GM23338 (cell line): ENCODE results near the gene FMO2.

ENCODE experiments used
- CREB1 ChIP-seq: fragments of 250-450 bp; sonication (Bioruptor Pico); IDR thresholded peaks from 2 replicates; pipeline ENCODE4 v1.5.0; 2020; ENCODE audit warnings: low read depth, mild to moderate bottlenecking, moderate library complexity
- CTCF ChIP-seq, 2 experiments: fragments of 200-600 bp in 1 of 2; sonication (generic) in 1 of 2; conservative IDR thresholded peaks; 2 replicates each; pipeline versions ENCODE4 v1.5.1 to v1.6.1; 2016 to 2017; ENCODE audit warnings: antibody characterized with exemption in 2 of 2, low read depth in 2 of 2, mild to moderate bottlenecking in 2 of 2, moderate library complexity in 1 of 2
- ETS1 ChIP-seq: IDR thresholded peaks from 2 replicates; pipeline ENCODE4 v1.6.1; 2016; ENCODE audit warnings: antibody characterized with exemption
- EZH2 ChIP-seq: fragments of 200-600 bp; sonication (generic); IDR thresholded peaks from one replicate; pipeline ENCODE4 v1.8.0; 2017; ENCODE audit warnings: antibody characterized with exemption, mild to moderate bottlenecking, low read depth; ENCODE audit not compliant: unreplicated experiment
- EZH2phosphoT487 ChIP-seq: fragments of 200-600 bp; sonication (generic); IDR thresholded peaks from one replicate; pipeline ENCODE4 v1.8.1; 2018; ENCODE audit warnings: antibody characterized with exemption; ENCODE audit not compliant: unreplicated experiment
- JUNB ChIP-seq: IDR thresholded peaks from one replicate; pipeline ENCODE4 v1.6.1; 2016; ENCODE audit warnings: antibody characterized with exemption; ENCODE audit not compliant: unreplicated experiment
- NANOG ChIP-seq: IDR thresholded peaks from 2 replicates; pipeline ENCODE4 v1.6.1; 2016; ENCODE audit warnings: antibody characterized with exemption, borderline replicate concordance
- POLR2AphosphoS5 ChIP-seq: IDR thresholded peaks from 2 replicates; pipeline ENCODE4 v1.6.1; 2016; ENCODE audit warnings: antibody characterized with exemption, low read depth
- REST ChIP-seq: IDR thresholded peaks from one replicate; pipeline ENCODE4 v1.6.1; 2018; ENCODE audit warnings: antibody characterized with exemption; ENCODE audit not compliant: unreplicated experiment
- STAT1 ChIP-seq: IDR thresholded peaks from one replicate; pipeline ENCODE4 v1.6.1; 2016; ENCODE audit warnings: antibody characterized with exemption; ENCODE audit not compliant: unreplicated experiment
- ZNF114 ChIP-seq: fragments of 250-450 bp; sonication (Bioruptor Pico); IDR thresholded peaks from 2 replicates; pipeline ENCODE4 v1.5.0; 2020; ENCODE audit warnings: mild to moderate bottlenecking, moderate library complexity
- ZNF331 ChIP-seq: fragments of 250-450 bp; sonication (Bioruptor Pico); IDR thresholded peaks from 2 replicates; pipeline ENCODE4 v1.5.0; 2020; ENCODE audit warnings: low read depth, mild to moderate bottlenecking, moderate library complexity
- ZNF462 ChIP-seq: fragments of 250-450 bp; sonication (Bioruptor Pico); IDR thresholded peaks from 2 replicates; pipeline ENCODE4 v1.5.0; 2020; ENCODE audit warnings: mild to moderate bottlenecking, moderate library complexity

- TF ChIP-seq CTCF (conservative IDR thresholded peaks at IDR 0.05; ENCODE audit: low read depth in 2 of 2) (no peak), REST (no peak), POLR2AphosphoS5 (no peak), CREB1 (no peak), EZH2 (no peak), STAT1 (no peak), EZH2phosphoT487 (no peak), JUNB (no peak), ZNF331 (CRISPR knock-in tag) (no peak), ETS1 (no peak), ZNF462 (CRISPR knock-in tag) (no peak), ZNF114 (CRISPR knock-in tag) (no peak), NANOG (no peak)
These were observed 44.7 kb upstream of the FMO2 start for GRCh38 chr1:171140401-171140800.
